CD4-positive, alpha-beta T cell treated with Interleukin-2 at 100 ng/mL for 4 hours (primary cell): ENCODE measurements around the gene RAB11B.
"Not testable (repeated sequence)": the region's sequence is repeated elsewhere in the genome, so short reads cannot be mapped to it uniquely, and the experiment has no call there.

Source experiments
- DNase-seq: peaks from one replicate; pipeline ENCODE4 v3.0.0-alpha.2; 2020; ENCODE audit warnings: low spot score

RAB11B gene

GRCh38 chr19:8370176-8371010 is 19.8 kb upstream of the RAB11B start:
- DNase-seq, result no peak

- no peak for DNase-seq
Measured at GRCh38 chr19:8371011-8371804, 19.0 kb upstream of the RAB11B start.

GRCh38 chr19:8373867-8374813 is 16.0 kb upstream of the RAB11B start:
- DNase-seq, result no peak

DNA sequence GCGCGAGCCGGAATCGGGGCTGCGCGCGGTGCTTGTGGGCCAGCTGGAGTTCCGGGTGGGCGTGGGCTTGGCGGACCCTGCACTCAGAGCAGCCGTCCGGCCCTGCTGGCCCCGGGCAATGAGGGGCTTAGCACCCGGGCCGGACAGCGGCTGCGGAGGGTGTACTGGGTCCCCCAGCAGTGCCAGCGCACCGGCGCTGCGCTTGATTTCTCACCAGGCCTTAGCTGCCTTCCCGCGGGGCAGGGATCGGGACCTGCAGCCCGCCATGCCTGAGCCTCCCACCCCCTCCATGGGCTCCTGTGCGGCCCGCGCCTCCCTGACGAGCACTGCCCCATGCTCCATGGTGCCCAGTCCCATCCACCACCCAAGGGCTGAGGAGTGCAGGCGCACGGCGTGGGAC is 14.4 kb upstream of the RAB11B start:
- not testable (repeated sequence) for DNase-seq

GRCh38 chr19:8376373-8376974 is 13.7 kb upstream of the RAB11B start:
- not testable (repeated sequence) for DNase-seq

GRCh38 chr19:8377598-8377997 is 12.6 kb upstream of the RAB11B start:
- no peak for DNase-seq

- DNase-seq, result not testable (repeated sequence)
Measured at GRCh38 chr19:8379156-8379891, 10.8 kb upstream of the RAB11B start.

GRCh38 chr19:8384569-8384968 is 5.6 kb upstream of the RAB11B start:
- DNase-seq, result not testable (repeated sequence)

- DNase-seq, result not testable (repeated sequence)
Measured at GRCh38 chr19:8385103-8385502, 5.1 kb upstream of the RAB11B start.

DNA sequence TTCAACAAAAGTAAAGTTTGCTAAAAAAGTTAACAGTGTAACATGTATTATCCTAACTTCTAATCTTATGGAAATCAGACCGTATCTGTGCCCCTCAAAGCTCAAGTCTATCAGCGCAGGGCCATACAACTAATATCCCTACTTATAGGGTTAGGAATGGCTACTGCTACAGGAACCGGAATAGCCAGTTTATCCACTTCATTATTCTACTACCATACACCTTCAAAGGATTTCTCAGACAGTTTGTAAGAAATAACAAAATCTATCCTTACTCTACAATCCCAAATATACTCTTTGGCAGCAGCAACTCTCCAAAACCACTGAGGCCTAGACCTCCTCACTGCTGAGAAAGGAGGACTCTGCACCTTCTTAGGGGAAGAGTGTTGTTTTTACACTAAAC is 4.6 kb upstream of the RAB11B start:
- DNase-seq, result not testable (repeated sequence)

GRCh38 chr19:8386419-8386818 is 3.7 kb upstream of the RAB11B start:
- DNase-seq, result not testable (repeated sequence)

DNA sequence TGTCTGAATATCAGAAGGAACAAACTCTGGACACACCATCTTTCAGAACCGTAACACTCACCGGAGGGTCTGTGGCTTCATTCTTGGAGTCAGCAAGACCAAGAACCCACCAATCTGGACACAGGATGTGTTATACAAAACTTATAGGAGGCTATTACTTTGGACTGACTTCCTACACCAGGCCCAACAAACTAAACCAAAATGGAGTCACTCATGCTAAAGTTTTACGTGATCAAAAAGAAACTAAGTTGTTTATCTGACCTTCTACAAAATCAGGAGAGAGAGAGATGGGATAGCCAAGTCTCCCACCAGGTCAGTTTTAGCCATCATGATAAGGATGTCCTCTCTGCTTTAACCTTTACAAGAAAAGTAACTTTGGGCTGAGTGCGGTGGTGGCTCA is 3.2 kb upstream of the RAB11B start:
- no peak for DNase-seq

- DNase-seq, result no peak
Measured at GRCh38 chr19:8387688-8388611, 2.2 kb upstream of the RAB11B start.

DNA sequence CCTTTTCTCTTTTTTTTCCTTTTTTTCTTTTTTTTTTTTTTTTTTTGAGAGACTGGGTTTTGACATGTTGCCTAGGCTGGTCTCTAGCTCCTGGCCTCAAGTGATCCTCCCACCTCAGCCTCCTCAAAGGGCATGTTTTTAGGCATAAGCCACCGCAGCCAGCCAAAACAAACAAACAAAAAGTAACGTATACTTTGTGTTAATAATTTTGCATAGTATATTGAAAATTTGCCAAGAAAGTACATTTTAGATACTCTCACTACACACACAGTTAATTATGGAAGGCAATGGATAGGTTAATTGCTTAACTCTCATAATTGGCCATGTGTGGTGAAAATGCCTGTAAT is 1.6 kb upstream of the RAB11B start:
- no peak for DNase-seq

- peak; percentile 90 for DNase-seq
Measured at GRCh38 chr19:8390617-8390981, 439 bp downstream of the RAB11B start.

DNA sequence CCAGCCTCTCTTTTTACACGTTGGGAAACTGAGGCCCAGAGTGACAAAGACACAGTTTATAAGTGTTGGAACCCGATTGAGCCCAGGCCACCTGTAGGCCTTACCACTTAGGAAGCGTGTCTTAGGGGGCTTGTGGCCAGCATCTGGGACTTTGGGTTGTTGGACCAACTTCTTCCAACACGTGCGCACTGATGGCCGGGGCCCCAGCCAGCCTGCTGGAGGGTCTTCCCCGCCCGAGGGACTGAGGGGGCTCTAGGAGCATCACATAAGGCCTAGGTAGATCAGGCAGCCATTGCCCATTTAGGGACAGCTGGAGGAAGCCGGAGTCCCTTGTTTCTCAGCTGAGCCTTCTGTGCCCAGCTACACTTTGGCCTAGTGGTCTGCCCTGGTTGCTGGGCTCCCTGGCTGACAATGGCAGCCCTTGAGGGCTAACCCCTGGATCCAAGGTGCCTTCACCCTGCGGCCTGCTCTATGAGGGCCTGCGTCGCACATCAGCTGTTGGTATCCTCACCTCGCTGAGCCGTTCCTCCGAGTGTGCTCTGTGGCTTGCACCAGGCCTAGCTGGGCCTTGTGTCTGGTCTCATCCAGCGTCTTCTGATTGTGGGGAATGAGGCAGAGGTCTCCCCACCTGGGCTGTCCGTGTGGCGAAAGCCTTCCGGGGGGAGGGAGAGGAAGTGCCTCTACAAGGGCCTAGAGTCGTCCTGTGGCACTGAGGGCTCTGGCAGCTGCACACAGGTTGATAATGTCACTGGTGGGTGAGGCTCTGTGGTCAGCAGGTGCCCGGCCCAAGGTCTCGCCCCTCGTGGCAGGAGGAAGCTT is 1.2 kb downstream of the RAB11B start:
- DNase-seq, result no peak

GRCh38 chr19:8392017-8392591 is 1.9 kb downstream of the RAB11B start:
- no peak for DNase-seq

GRCh38 chr19:8393192-8393870 is 3.2 kb downstream of the RAB11B start:
- DNase-seq, result no peak
